SK-N-SH (cell line): Measurements from ENCODE around the gene TMCO4. TPM values are rescaled to one million over a fixed set of nuclear protein-coding genes. Genes with fewer than 3 reads are reported as not detected.

ENCODE experiments used
- CTCF ChIA-PET: fragments of 300-600, 350-600 bp; formaldehyde crosslinking; extraction: SDS; loops from one replicate; lab custom pipeline; 2021; lab: Yijun Ruan, JAX
- POLR2A ChIA-PET: fragments of 350-600 bp; sonication (Branson Sonifier 250); formaldehyde crosslinking; extraction: SDS; loops from one replicate; lab custom pipeline; 2020; ENCODE audit warnings: antibody characterized with exemption, inconsistent platforms; lab: Yijun Ruan, JAX
- DNase-seq: peaks from one replicate; pipeline ENCODE4 v3.0.0; 2012
- H2AFZ ChIP-seq: fragments of 200-600 bp; sonication (generic); 2 replicates; pipeline ENCODE4 v1.8.1; 2016; ENCODE audit warnings: antibody characterized with exemption, mild to moderate bottlenecking, low read depth
- H3F3A ChIP-seq: fragments of 200-600 bp; sonication (generic); replicated peaks from 2 replicates; pipeline ENCODE3; 2016; ENCODE audit warnings: antibody characterized with exemption, mild to moderate bottlenecking; ENCODE audit not compliant: insufficient read depth
- H3K27ac ChIP-seq, 2 experiments: fragments of 200-500 bp in 1 of 2; fragments of 200-600 bp in 1 of 2; sonication (Bioruptor generic) in 1 of 2; sonication (generic), shearing (Covaris generic) in 1 of 2; 2 replicates each; pipeline versions ENCODE4 v1.5.1 to v1.6.1; 2014 to 2016; ENCODE audit warnings: low read depth in 2 of 2, inconsistent platforms in 1 of 2, low read length in 1 of 2, mild to moderate bottlenecking in 1 of 2, mixed read lengths in 1 of 2
- H3K27me3 ChIP-seq: fragments of 200-600 bp; sonication (generic), shearing (Covaris generic); 2 replicates; pipeline ENCODE4 v1.6.1; 2016; ENCODE audit warnings: mixed run types; ENCODE audit not compliant: insufficient read depth
- H3K36me3 ChIP-seq, 2 experiments: fragments of 200-500 bp in 1 of 2; fragments of 200-600 bp in 1 of 2; sonication (Bioruptor generic) in 1 of 2; sonication (generic) in 1 of 2; replicated peaks in 1 of 2; 2 replicates each; pipeline versions ENCODE3 to v1.5.1; 2014 to 2016; ENCODE audit warnings: low read length in 1 of 2, mild to moderate bottlenecking in 1 of 2; ENCODE audit not compliant: insufficient read depth in 2 of 2, control insufficient read depth in 1 of 2
- H3K4me1 ChIP-seq, 2 experiments: fragments of 200-500 bp in 1 of 2; fragments of 200-600 bp in 1 of 2; sonication (Bioruptor generic) in 1 of 2; sonication (generic), shearing (Covaris generic) in 1 of 2; 2 replicates each; pipeline versions ENCODE4 v1.5.1 to v1.6.1; 2014 to 2016; ENCODE audit warnings: low read depth in 1 of 2, low read length in 1 of 2, mixed run types in 1 of 2; ENCODE audit not compliant: insufficient read depth in 2 of 2, control insufficient read depth in 1 of 2
- H3K4me2 ChIP-seq: fragments of 200-600 bp; sonication (generic), shearing (Covaris generic); 2 replicates; pipeline ENCODE4 v1.6.1; 2017; ENCODE audit warnings: mixed run types
- H3K4me3 ChIP-seq, 2 experiments: fragments of 200-500 bp in 1 of 2; fragments of 200-600 bp in 1 of 2; sonication (Bioruptor generic) in 1 of 2; sonication (generic), shearing (Covaris generic) in 1 of 2; 2 replicates each; pipeline versions ENCODE4 v1.5.1 to v1.8.1; 2014 to 2016; ENCODE audit warnings: low read depth in 2 of 2, inconsistent platforms in 1 of 2, low read length in 1 of 2, mild to moderate bottlenecking in 1 of 2, mixed read lengths in 1 of 2, moderate library complexity in 1 of 2
- H3K79me2 ChIP-seq: fragments of 200-600 bp; sonication (generic); 2 replicates; pipeline ENCODE4 v1.8.1; 2017; ENCODE audit warnings: mild to moderate bottlenecking; ENCODE audit not compliant: insufficient read depth
- H3K9ac ChIP-seq: fragments of 200-600 bp; sonication (generic); 2 replicates; pipeline ENCODE4 v1.6.1; 2017; ENCODE audit warnings: mixed run types
- H3K9me2 ChIP-seq: fragments of 200-600 bp; sonication (generic); 2 replicates; pipeline ENCODE4 v1.6.1; 2017; ENCODE audit warnings: mixed run types
- H3K9me3 ChIP-seq: fragments of 200-600 bp; sonication (generic); 2 replicates; pipeline ENCODE4 v1.6.1; 2017; ENCODE audit warnings: mixed run types, mild to moderate bottlenecking, moderate library complexity
- H4K20me1 ChIP-seq: fragments of 200-600 bp; sonication (generic); 2 replicates; pipeline ENCODE4 v1.6.1; 2017; ENCODE audit warnings: mild to moderate bottlenecking, mixed run types; ENCODE audit not compliant: insufficient read depth
- CHD2 ChIP-seq: fragments of 150-350 bp; IDR thresholded peaks from 2 replicates; pipeline ENCODE4 v1.6.1; 2018; ENCODE audit warnings: low read length; ENCODE audit not compliant: partially characterized antibody
- ELF1 ChIP-seq: IDR thresholded peaks from 2 replicates; pipeline ENCODE4 v1.4.0; 2012
- EZH2phosphoT487 ChIP-seq: fragments of 200-600 bp; sonication (generic); IDR thresholded peaks from 2 replicates; pipeline ENCODE4 v1.6.1; 2017; ENCODE audit warnings: low read depth, mixed run types, mild to moderate bottlenecking, antibody characterized with exemption, moderate library complexity, borderline replicate concordance
- FOSL2 ChIP-seq: IDR thresholded peaks from 2 replicates; pipeline ENCODE4 v1.4.0; 2012; ENCODE audit warnings: low read depth, mild to moderate bottlenecking, moderate library complexity, borderline replicate concordance
- FOXJ3 ChIP-seq: sonication (generic); formaldehyde crosslinking; IDR thresholded peaks from 2 replicates; pipeline ENCODE4 v1.5.1; 2020; ENCODE audit warnings: mild to moderate bottlenecking, missing genetic modification reagents
- GABPA ChIP-seq: IDR thresholded peaks from 2 replicates; pipeline ENCODE4 v1.4.0; 2012; ENCODE audit warnings: low read depth, mild to moderate bottlenecking
- IRF3 ChIP-seq: fragments of 150-350 bp; IDR thresholded peaks from 2 replicates; pipeline ENCODE4 v1.6.1; 2016; ENCODE audit warnings: mild to moderate bottlenecking, low read depth, low read length
- JUND ChIP-seq: IDR thresholded peaks from 2 replicates; pipeline ENCODE4 v1.4.0; 2012
- MEF2A ChIP-seq: IDR thresholded peaks from 2 replicates; pipeline ENCODE4 v1.4.0; 2012; ENCODE audit warnings: low read depth, borderline replicate concordance
- NFIC ChIP-seq: IDR thresholded peaks from 2 replicates; pipeline ENCODE4 v1.4.0; 2012; ENCODE audit warnings: borderline replicate concordance
- NRF1 ChIP-seq: IDR thresholded peaks from 2 replicates; pipeline ENCODE4 v1.6.1; 2012; ENCODE audit warnings: low read depth, mild to moderate bottlenecking, low read length
- REST ChIP-seq: IDR thresholded peaks from 2 replicates; pipeline ENCODE4 v1.6.1; 2012; ENCODE audit warnings: mild to moderate bottlenecking, low read depth, low read length, moderate library complexity
- RXRA ChIP-seq: IDR thresholded peaks from 2 replicates; pipeline ENCODE4 v1.4.0; 2012; ENCODE audit warnings: low read depth, mild to moderate bottlenecking, borderline replicate concordance
- SIN3A ChIP-seq: IDR thresholded peaks from 2 replicates; pipeline ENCODE4 v1.6.1; 2012; ENCODE audit warnings: low read depth, mild to moderate bottlenecking, low read length, moderate library complexity, borderline replicate concordance
- TAF1 ChIP-seq: IDR thresholded peaks from 2 replicates; pipeline ENCODE4 v1.6.1; 2012; ENCODE audit warnings: low read depth, mild to moderate bottlenecking, low read length, moderate library complexity, borderline replicate concordance
- TEAD4 ChIP-seq: IDR thresholded peaks from 2 replicates; pipeline ENCODE4 v1.4.0; 2012; ENCODE audit warnings: mild to moderate bottlenecking, borderline replicate concordance; ENCODE audit not compliant: insufficient read depth
- USF1 ChIP-seq: IDR thresholded peaks from 2 replicates; pipeline ENCODE4 v1.4.0; 2012; ENCODE audit warnings: low read depth, borderline replicate concordance
- USF2 ChIP-seq: fragments of 150-350 bp; IDR thresholded peaks from 2 replicates; pipeline ENCODE4 v1.6.1; 2017; ENCODE audit warnings: antibody characterized with exemption, low read length, low read depth, borderline replicate concordance
- WGBS: methylation state at CpG from one replicate; pipeline ENCODE4 v1.1.6; 2017; ENCODE audit warnings: low lambda C conversion rate; 5-methylcytosine and 5-hydroxymethylcytosine counted together
- polyA plus RNA-seq, 3 experiments: library from polyadenylated mRNA; depleted of rRNA; stranded (reverse); fragments of >200 nt; gene quantifications; 2 replicates each; pipeline ENCODE4 v1.2.3, GENCODE V29; 2012

The TMCO4 gene
- polyA plus RNA-seq, 1 of the 3 experiments (the other 2 are of a cell fraction): 4.2 TPM

GRCh38 chr1:19688041-19688842, 111.5 kb downstream of the TMCO4 start:
- 95% methylated on average over 11 of the region's 19 CpGs for WGBS
- Histone ChIP-seq H3K4me2 (no peak overlapping the region), H3K36me3 (no peaks in the 10 kb centered on the region), H2AFZ (no peak overlapping the region), H4K20me1 (no peaks in the 10 kb centered on the region), H3F3A (no peaks in the 10 kb centered on the region), H3K27me3 (no peaks in the 10 kb centered on the region), H3K4me3 (no peak overlapping the region), H3K27ac (no peak overlapping the region; a peak in 1 of 4 replicates), H3K9me3 (no peaks in the 10 kb centered on the region), H3K9ac (no peak overlapping the region), H3K79me2 (no peaks in the 10 kb centered on the region), H3K9me2 (no peaks in the 10 kb centered on the region), H3K4me1 (peaks cover 0 to 12% of the 10 kb centered on the region in 2 experiments; a peak in 1 of 4 replicates)
- ChIA-PET POLR2A (no interaction called here), CTCF (interaction anchor here (1.0 to 2.5 kb wide), 5 partner anchors 16 to 28 kb away, joined by 3 to 19 read pairs (median 16); no protein-coding TSS in a partner anchor)
- TF ChIP-seq TAF1 (no peak), ELF1 (no peak), MEF2A (no peak), JUND (no peak), RXRA (no peak), IRF3 (no peak), CHD2 (no peak), EZH2phosphoT487 (no peak), NFIC (no peak), NRF1 (no peak), FOXJ3 (no peak), REST (no peak), FOSL2 (no peak), SIN3A (no peak), USF2 (no peak), TEAD4 (no peak), USF1 (no peak), GABPA (no peak)
- no peak for DNase-seq
